Mucosa of rectum (tissue), 2 donors: Measurements from ENCODE around the gene DZIP1L.

ENCODE experiments used
- H3K27ac ChIP-seq, 2 donors: one replicate each; pipeline ENCODE4 v1.7.0; 2013; ENCODE audit warnings: inconsistent platforms in 2 of 2, low read depth in 2 of 2, low read length in 2 of 2
- H3K27me3 ChIP-seq, 2 donors: one replicate each; pipeline ENCODE4 v1.7.0; 2013; ENCODE audit warnings: low read length in 2 of 2; ENCODE audit not compliant: control insufficient read depth in 2 of 2, insufficient read depth in 2 of 2
- H3K36me3 ChIP-seq, 2 donors: one replicate each; pipeline ENCODE4 v1.7.0; 2013; ENCODE audit warnings: low read length in 2 of 2; ENCODE audit not compliant: control insufficient read depth in 2 of 2, insufficient read depth in 2 of 2
- H3K4me1 ChIP-seq, 2 donors: one replicate each; pipeline ENCODE4 v1.7.0; 2013; ENCODE audit warnings: low read length in 2 of 2, mild to moderate bottlenecking in 1 of 2; ENCODE audit not compliant: control insufficient read depth in 2 of 2, insufficient read depth in 2 of 2
- H3K4me3 ChIP-seq, 2 donors: one replicate each; pipeline ENCODE4 v1.7.0; 2013; ENCODE audit warnings: low read length in 2 of 2
- H3K9ac ChIP-seq, 2 donors: one replicate each; pipeline ENCODE4 v1.7.0; 2013; ENCODE audit warnings: low read length in 2 of 2, low read depth in 1 of 2, mild to moderate bottlenecking in 1 of 2
- H3K9me3 ChIP-seq, 2 donors: one replicate each; pipeline ENCODE4 v1.7.0; 2013; ENCODE audit warnings: low read length in 2 of 2; ENCODE audit not compliant: control insufficient read depth in 2 of 2
- donor health status: healthy.
- donor health status: Normal muscosa, but diverticular disease.

DZIP1L gene

GRCh38 chr3:138038725-138039462 is 76.5 kb downstream of the DZIP1L start:
- H3K9ac ChIP-seq = no peak overlapping the region
- H3K36me3 ChIP-seq = no peaks in the 10 kb centered on the region
- H3K27me3 ChIP-seq = no peaks in the 10 kb centered on the region
- no peak overlapping the region for H3K27ac ChIP-seq
- no peak overlapping the region for H3K4me3 ChIP-seq
- H3K4me1 ChIP-seq = no peaks in the 10 kb centered on the region
- H3K9me3 ChIP-seq = no peaks in the 10 kb centered on the region

GRCh38 chr3:138036572-138036971 is 78.8 kb downstream of the DZIP1L start:
- Histone ChIP-seq H3K9ac (no peak overlapping the region), H3K36me3 (no peaks in the 10 kb centered on the region), H3K9me3 (no peaks in the 10 kb centered on the region), H3K4me1 (no peaks in the 10 kb centered on the region), H3K4me3 (no peak overlapping the region), H3K27me3 (no peaks in the 10 kb centered on the region), H3K27ac (no peak overlapping the region)

GRCh38 chr3:138034918-138035317 is 80.5 kb downstream of the DZIP1L start:
- Histone ChIP-seq H3K4me1 (no peaks in the 10 kb centered on the region), H3K27ac (no peak overlapping the region), H3K9me3 (no peaks in the 10 kb centered on the region), H3K27me3 (no peaks in the 10 kb centered on the region), H3K36me3 (no peaks in the 10 kb centered on the region), H3K4me3 (no peak overlapping the region), H3K9ac (no peak overlapping the region)

GRCh38 chr3:138033202-138033691 is 82.2 kb downstream of the DZIP1L start:
- no peaks in the 10 kb centered on the region for H3K36me3 ChIP-seq
- no peaks in the 10 kb centered on the region for H3K4me1 ChIP-seq
- no peaks in the 10 kb centered on the region for H3K27me3 ChIP-seq
- H3K9ac ChIP-seq = no peak overlapping the region
- no peaks in the 10 kb centered on the region for H3K9me3 ChIP-seq
- H3K4me3 ChIP-seq = no peak overlapping the region
- H3K27ac ChIP-seq = no peak overlapping the region

GRCh38 chr3:138032567-138032966 is 82.8 kb downstream of the DZIP1L start:
- H3K9me3 ChIP-seq = no peaks in the 10 kb centered on the region

GRCh38 chr3:138031536-138031935 is 83.9 kb downstream of the DZIP1L start:
- no peak overlapping the region for H3K9ac ChIP-seq
- no peaks in the 10 kb centered on the region for H3K36me3 ChIP-seq
- no peaks in the 10 kb centered on the region for H3K9me3 ChIP-seq
- H3K4me1 ChIP-seq = no peaks in the 10 kb centered on the region
- no peak overlapping the region for H3K4me3 ChIP-seq
- H3K27ac ChIP-seq = no peak overlapping the region
- H3K27me3 ChIP-seq = no peaks in the 10 kb centered on the region

More at GRCh38 chr3:138032567-138032966, 82.8 kb downstream of the DZIP1L start:
- Histone ChIP-seq H3K4me3 (no peak overlapping the region), H3K36me3 (no peaks in the 10 kb centered on the region), H3K27me3 (no peaks in the 10 kb centered on the region), H3K9ac (no peak overlapping the region), H3K4me1 (no peaks in the 10 kb centered on the region), H3K27ac (no peak overlapping the region)

- no peaks in the 10 kb centered on the region for H3K4me1 ChIP-seq
- H3K9ac ChIP-seq = no peak overlapping the region
- H3K36me3 ChIP-seq = no peaks in the 10 kb centered on the region
- no peak overlapping the region for H3K4me3 ChIP-seq
- H3K27ac ChIP-seq = no peak overlapping the region
- no peaks in the 10 kb centered on the region for H3K27me3 ChIP-seq
- no peaks in the 10 kb centered on the region for H3K9me3 ChIP-seq
Measured at GRCh38 chr3:138030734-138031280, 84.6 kb downstream of the DZIP1L start.

- Histone ChIP-seq H3K9ac (no peak overlapping the region), H3K4me1 (no peaks in the 10 kb centered on the region), H3K27me3 (no peaks in the 10 kb centered on the region), H3K27ac (no peak overlapping the region), H3K9me3 (no peaks in the 10 kb centered on the region), H3K4me3 (no peak overlapping the region), H3K36me3 (no peaks in the 10 kb centered on the region)
Measured at GRCh38 chr3:138027821-138028220, 87.6 kb downstream of the DZIP1L start.

GRCh38 chr3:138025553-138025952 is 89.9 kb downstream of the DZIP1L start:
- H3K27me3 ChIP-seq = no peaks in the 10 kb centered on the region
- no peaks in the 10 kb centered on the region for H3K9me3 ChIP-seq
- no peaks in the 10 kb centered on the region for H3K4me1 ChIP-seq
- no peak overlapping the region for H3K4me3 ChIP-seq
- no peak overlapping the region for H3K9ac ChIP-seq
- H3K27ac ChIP-seq = no peak overlapping the region
- no peaks in the 10 kb centered on the region for H3K36me3 ChIP-seq

- H3K4me1 ChIP-seq = no peaks in the 10 kb centered on the region
- no peaks in the 10 kb centered on the region for H3K36me3 ChIP-seq
- no peak overlapping the region for H3K27ac ChIP-seq
- no peaks in the 10 kb centered on the region for H3K9me3 ChIP-seq
- H3K27me3 ChIP-seq = no peaks in the 10 kb centered on the region
- H3K4me3 ChIP-seq = no peak overlapping the region
- no peak overlapping the region for H3K9ac ChIP-seq
Measured at GRCh38 chr3:138023754-138024153, 91.7 kb downstream of the DZIP1L start.
